Keratinocyte (primary cell): ENCODE results near the gene FOCAD.

Experiments
- CTCF ChIP-seq, 3 experiments: IDR thresholded peaks in 1 of 3; conservative IDR thresholded peaks in 1 of 3; optimal IDR thresholded peaks in 1 of 3; 2 replicates in 2 of 3; 3 replicates in 1 of 3; pipeline versions ENCODE3 to v1.5.1; 2011; ENCODE audit warnings: low read length in 3 of 3, mild to moderate bottlenecking in 3 of 3, moderate library complexity in 2 of 3, control low read depth in 1 of 3, inconsistent platforms in 1 of 3; ENCODE audit not compliant: insufficient read depth in 2 of 3; ENCODE audit errors: extremely low read depth in 1 of 3
- EZH2 ChIP-seq: IDR thresholded peaks from one replicate; pipeline ENCODE4 v1.6.1; 2012; ENCODE audit warnings: inconsistent platforms, mild to moderate bottlenecking, low read length, moderate library complexity

- no peak for TF ChIP-seq CTCF (optimal IDR thresholded peaks at IDR 0.05 in 1 of 3, IDR thresholded peaks at IDR 0.05 in 1 of 3, conservative IDR thresholded peaks at IDR 0.05 in 1 of 3; ENCODE audit: extremely low read depth in 1 of 3, insufficient read depth in 2 of 3, low read length in 3 of 3)
- TF ChIP-seq EZH2, result no peak
Measured at GRCh38 chr9:20995616-20996015, 311.6 kb downstream of the FOCAD start.
